DMS 273 (cell line): ENCODE data around the gene FKBP14.

Experiments used
- DNase-seq: peaks from one replicate; lab custom pipeline; 2025; ENCODE audit not compliant: unreplicated experiment; lab: John Stamatoyannopoulos, UW

FKBP14 gene, protein sequence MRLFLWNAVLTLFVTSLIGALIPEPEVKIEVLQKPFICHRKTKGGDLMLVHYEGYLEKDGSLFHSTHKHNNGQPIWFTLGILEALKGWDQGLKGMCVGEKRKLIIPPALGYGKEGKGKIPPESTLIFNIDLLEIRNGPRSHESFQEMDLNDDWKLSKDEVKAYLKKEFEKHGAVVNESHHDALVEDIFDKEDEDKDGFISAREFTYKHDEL

DNA sequence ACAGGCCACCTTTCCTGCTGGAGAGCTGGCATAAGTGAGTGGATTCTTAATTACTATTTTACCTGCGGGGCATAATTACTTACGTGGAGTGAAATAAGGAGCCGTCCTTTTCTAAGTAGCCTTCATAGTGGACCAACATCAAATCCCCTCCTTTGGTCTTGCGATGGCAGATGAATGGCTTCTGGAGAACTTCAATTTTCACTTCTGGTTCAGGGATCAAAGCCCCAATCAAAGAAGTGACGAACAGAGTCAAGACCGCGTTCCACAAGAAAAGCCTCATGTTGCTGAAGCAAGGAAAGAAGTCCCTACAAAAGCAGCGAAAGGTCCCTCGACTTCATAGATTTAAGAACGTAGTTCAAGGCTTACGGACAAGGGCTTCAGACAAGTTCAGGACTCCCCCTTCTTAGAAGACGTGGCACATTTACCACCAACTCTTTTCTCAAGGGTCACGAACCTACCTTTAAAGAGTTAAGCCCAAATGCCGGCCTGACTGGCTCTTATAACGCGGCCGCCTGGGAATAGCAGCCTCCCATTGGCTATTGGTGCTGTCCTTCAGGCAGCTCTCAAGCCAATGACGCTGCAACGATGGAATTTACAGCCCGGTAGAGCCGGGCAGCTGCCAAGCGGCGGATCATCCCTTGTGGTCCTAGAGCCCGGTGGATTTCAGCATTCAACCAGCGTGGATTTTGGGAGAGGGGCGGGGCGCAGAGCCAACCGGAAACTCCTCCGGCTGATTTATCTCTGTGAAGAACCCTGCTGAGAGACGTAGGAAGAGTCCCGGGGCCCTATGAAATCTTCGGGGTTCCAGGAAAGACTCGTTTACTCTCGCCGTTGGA lies at the start of gene FKBP14:
FKBP14 (minus strand) TSS at position 474 of the 836 bp plus-strand sequence; CDS start at position 280, 194 bp downstream.
- DNase-seq = peak; percentile 100

DNA sequence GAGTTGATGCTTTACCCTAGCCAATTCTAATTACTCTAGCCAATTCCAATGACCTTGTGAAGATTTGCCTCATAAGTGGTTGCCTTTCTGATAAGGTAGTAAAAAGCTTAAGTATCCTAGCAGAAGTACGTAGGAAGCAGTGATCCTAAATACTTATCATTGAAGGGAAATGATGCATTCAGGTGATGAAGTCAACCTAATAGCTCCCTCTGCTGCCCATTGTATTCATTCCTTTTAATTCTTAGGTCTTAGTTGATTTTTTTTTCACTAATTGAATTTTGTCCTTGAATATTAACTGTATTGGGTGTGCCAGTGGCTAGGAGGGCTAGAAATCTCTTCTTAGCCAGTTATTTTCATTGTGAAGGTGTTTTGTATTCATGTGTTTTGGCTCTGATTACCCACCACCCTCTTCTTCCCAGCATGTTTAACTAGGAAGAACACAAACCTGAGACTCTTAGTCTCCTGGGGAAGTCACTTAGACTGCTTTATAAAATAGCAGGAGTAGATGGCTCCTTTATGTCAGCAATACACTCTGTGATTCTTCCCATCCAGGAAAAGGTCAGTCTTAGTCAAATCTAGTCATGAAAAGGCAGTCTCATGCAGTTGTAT lies 48.0 kb upstream of the FKBP14 start:
- peak; percentile 81 for DNase-seq

DNA sequence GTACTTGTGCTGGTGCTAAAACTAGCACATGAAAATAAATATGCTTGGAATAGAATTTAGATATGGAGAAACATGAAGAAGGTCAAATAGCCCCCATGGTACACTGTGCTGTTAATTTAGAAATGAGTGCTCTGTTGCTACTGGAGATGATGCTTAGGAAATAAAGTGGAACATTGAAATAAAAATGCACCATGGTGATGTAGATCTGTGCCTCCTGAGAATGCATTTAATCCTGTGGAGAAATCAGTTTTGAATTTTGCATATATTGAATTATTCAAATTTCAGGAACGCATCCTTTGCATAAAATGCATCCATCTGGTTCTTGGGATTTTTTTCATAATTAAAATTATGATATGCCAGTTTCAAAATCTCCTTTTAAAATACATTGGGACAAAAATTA lies 46.2 kb upstream of the FKBP14 start:
- no peak for DNase-seq

DNA sequence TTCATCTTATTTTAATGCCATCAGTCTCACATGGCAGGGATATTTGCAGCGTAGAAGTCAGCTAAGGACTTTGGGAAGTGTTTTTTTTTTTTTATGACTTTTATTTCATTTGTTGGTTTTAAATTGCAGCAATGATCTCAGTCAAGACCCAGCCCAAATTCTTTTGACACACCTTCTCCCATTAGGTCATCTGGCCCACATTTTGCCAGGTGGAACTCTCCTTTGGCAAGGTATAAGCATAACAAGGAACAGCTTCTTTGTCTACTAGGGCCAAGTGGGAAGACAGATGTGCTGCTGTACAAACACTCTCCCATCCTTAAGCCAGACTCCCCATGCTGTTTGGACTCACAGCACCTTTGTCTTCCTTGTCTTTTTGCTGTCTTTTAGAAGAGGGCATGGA lies 43.5 kb upstream of the FKBP14 start:
- no peak for DNase-seq

DNA sequence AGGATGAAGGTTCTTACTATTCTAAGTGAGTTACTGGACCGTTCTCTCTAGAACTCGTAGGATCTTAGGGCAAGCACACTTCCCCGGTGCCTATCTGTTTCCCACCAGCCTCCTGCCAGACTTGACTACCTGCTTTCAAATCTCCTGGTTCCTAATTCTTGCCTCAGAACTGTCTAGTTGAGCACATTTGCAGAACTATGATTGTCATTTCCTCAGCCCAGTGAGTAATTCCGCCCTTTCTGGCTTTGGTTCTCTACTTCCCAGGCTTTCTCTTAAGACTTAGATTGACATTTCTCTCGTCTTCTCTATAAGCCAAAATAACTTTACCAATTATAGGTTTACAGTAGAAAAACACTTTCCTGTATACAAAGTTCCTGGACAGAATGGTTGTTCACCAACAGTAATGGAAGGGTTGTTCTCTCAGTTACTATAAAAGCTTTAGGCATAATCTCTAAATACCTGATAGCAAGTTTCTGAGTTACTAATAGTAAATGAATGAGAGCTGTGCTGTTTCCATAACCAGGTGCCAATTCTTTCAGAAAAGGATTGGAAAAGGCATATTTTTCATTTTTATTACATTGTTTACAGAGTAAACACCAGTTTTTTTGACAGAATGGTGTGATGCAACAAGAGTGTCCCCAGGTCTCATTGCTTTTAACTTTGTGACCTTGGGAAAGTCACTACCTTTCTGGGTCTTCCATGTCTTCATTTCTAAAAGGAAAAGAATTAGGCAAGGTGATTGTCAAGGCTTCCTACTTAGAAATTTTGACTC lies 42.8 kb upstream of the FKBP14 start:
- DNase-seq = no peak

DNA sequence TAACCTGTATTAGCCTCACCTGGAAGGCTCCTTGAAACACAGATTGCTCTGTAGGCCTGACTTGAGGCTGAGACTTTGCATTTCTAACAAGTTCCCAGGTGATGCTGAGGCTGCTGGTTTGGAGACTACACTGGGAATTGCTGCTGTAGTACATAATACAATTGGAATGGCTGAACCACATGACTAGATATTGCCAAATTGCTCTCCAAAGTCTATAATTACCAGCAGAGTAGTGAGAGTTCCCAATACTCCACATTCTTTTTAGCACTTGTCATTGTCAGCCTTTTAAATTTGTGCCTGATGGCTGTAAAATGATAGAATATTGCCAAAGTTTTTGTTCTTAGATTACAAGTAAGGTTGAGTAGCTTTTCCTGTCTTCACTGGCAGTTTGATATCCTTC lies 41.6 kb upstream of the FKBP14 start:
- no peak for DNase-seq

DNA sequence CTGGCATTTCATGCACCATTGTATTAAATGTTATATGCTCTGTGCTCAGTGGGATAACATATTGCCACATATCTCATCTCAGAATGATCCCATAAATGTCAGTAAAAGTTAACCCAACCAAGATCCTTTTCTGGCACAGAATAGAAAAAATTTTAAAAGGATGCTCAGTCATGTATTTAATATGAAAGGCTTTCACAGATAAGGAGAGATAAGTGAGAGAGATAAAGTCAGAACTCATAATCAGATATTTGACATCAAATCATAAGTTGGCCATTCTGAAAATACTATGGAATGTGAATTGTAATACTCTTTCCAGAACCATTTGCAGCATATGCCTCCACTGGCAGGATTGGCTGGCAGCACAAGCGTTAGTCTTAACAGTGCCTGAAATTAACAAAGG lies 40.2 kb upstream of the FKBP14 start:
- DNase-seq = no peak

DNA sequence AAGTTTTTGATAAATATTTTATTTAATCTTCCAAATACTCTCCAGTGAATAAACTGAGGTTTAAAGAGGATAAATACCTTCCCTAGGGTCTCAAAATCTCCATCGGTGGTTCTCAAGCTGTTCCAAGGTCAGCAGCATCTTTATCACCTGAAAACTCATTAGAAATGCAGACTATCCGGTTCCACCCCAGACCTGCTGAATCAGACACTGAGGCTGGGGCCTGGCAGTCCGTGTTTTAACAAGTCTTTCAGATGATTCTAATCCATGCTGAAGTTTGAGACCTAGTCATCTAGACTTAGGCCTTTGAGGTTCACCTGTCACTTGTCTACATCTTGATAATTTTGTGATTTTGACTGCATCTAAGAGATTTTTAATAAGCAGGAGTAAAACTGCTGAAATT lies 39.2 kb upstream of the FKBP14 start:
- DNase-seq = no peak

DNA sequence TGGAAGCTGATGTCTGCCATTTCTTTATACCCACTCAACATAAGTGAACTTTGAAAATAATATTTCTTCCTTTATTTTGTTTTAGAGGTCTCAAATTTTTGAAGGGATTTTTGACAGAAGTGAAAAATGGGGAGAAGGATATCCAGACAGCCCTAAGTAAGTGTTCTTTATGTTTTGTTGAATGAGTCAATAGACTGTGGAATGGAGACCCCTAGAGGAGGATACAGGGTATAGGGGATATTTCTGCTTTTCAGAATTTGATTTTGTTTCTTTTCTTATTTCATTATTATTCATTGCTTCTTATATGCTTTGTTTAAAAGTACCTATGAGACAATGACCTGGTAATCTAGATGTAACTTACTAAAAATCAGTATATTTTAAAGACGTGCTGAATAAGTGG lies 36.1 kb upstream of the FKBP14 start:
- DNase-seq = peak; percentile 76

DNA sequence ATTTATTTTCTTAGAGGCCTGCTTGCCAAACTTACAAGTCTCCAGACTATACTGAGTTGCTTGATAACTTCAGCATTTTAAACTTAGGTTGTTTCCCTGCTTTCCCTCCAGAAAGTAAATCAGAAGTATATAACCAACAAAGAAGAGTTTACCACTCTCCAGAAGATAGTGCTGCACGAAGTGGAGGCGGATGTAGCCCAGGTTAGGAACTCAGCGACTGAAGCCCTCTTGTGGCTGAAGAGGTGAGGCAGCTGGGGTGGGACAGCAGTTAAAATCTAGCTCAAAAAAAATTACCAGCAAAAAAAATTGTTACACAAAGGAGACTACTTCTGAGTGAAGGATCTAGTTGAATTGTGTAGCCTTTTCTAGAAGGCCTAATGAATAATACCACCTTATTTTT lies 35.3 kb upstream of the FKBP14 start:
- peak; percentile 73 for DNase-seq

DNA sequence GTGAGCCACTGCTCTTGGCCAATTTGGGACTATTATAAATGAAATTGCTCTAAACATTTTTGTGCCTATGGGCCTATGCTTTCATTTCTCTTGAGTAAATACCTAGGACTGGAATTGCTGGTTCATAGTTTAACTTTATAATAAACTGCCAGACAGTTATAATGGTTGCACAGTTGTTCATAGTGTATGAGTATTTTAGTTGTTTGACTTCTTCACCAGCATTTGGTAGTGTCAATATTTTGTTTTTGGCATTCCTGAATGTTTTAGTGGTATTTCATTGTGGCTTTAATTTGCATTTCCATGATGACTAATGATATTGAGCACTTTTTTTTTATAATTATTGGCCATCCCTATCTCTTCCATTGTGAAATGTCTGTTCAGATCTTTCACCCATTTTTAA lies 31.2 kb upstream of the FKBP14 start:
- DNase-seq = no peak

DNA sequence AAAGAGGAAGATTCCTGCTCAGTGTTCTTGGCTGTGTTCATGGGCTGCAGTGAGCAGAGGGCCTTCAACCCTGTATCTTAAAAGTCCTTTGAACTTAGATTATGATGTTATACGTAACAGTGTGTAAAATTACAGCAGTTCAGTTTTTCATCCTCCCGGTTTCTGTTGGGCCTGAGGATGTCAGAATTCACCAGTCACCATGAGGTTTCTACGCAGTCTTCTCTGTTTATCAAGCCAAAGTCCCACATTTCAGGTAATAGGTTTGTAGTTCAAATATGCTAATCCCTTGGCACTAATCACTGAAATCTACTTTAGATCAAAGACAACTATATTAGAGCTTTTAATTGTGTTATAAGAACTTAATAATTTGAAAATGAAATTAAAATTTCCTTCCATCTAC lies 26.6 kb upstream of the FKBP14 start:
- no peak for DNase-seq

DNA sequence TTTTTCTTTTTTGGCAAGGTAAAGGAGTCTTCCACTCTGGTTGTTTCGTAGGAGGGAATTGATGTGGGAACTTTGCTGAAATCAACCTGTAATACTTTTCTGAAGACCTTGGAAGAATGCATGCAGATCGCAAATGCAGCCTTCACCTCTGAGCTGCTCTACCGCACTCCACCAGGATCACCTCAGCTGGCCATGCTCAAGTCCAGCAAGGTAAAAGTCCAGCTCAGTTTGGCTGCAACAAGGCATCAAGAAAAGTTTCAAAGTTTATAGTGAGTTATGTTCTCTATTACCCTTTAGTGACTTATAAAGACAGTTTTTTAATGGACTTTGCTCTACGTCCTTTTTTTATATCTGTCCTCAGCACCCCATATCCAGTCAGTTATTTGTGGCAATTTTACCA lies 22.7 kb upstream of the FKBP14 start:
- DNase-seq = no peak

DNA sequence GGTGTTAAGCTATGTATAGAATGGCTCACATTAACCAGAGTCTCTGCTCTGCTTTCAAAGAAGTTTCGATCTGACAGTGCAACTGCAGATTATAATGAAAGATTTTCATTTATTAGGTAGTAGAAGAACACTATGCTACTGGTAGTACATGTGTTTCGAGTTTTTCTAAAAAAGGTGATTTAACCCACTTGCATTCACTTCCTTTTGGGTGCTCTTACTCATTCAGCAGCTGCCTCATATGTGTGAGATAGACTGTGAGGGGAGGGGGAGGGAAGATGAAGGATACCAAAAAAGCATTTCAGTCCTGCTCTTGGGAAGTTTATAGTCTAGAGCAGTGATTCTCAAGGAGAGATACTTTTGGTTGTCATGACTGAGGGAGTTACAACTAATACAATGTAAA lies 22.1 kb upstream of the FKBP14 start:
- no peak for DNase-seq

DNA sequence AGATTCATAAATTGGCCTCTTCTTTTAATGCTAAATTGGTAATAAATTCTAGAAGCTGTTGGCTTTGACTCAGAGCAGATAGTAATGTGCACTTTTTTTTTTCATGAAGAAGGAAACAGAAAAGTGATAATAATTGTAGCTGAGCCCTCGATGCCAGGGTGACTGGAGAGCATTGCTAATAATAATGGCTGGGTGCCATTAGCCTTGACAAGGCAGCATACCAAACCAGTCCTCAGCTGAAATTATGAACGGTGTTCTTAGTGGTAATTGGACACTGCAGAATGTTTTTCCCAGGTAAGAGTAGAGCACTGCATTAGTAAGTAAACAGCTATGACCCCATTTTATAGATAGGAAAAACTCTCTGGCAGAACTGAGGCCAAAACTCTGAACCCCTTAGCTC lies 20.6 kb upstream of the FKBP14 start:
- DNase-seq = no peak

DNA sequence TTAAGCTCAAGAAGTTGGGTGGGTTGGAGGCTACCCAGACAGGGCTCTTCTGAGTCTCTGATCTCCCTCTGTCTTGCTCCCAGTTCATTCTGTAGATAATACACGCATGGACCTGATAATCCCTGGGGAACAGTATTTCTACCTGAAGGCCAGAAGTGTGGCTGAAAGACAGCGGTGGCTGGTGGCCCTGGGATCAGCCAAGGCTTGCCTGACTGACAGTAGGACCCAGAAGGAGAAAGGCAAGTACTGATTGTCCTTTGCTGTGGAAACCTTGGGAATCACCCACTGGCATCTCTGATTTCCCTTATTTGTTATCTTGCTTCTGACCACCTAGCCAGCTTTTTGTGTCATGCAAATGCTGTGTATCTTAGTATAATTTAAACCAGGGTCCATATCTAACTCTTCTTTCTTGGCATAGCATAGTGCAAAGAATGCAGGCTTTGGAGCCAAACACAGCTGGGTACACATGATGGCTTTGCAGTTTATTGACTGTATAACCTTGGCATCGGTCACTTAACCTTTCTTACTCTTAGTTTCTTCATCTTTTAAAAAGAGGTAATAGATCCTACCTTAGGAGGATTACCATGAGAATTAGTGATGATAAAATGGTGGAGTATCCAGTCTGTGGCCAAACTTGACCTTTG lies 19.7 kb upstream of the FKBP14 start:
- DNase-seq = no peak

DNA sequence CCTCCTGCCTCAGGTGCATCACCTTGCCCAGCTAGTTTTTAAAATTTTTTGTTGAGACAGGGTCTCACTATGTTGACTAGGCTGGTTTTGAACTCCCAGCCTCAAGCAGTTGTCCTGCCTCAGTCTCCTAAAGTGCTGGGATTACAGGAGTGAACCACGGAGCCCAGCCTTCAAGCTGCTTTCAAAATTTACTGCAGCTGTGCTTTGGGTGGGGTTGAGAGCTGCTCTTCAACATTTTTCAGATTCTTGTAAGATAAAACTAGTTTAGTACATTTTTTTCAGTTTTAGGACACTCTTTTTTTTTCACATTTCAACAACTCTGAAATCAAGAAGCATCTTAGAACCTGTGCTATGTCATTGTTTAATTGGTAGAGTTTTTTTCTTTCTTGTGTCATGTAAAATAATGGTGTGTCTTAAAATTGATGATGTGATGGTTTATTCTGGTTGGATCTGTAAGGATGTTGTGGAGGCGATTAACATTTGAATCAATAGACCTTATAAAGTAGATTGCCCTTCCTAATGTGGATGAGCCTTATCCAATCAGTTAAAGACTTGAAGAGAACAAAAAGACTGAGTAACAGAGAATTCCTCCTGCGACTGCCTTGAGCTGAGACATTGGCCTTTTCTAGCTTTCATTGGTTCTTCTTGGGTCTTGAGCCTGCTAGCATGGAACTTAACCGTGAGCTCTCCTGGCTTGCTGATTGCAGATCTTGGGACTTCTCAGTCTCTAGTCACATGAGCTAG lies 15.2 kb upstream of the FKBP14 start:
- DNase-seq = no peak

DNA sequence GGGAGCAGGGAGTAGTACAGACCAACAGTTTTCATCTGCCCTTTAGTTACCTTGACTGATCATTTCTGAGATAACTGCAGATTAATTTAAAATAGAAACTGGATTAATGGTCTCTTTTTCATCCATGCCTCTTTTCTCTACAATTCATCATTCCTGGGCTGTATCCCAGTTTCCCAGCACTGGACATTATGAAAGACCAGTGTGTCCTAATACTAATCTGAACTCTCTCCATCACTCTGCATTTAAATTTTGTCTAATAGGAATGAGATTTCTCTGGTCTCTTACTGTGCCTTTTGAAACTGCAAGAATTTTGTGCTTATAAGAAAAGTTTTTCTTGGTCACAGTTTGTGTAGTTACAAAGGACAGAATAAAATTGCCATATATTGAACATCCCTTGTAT lies 14.4 kb upstream of the FKBP14 start:
- DNase-seq = no peak

DNA sequence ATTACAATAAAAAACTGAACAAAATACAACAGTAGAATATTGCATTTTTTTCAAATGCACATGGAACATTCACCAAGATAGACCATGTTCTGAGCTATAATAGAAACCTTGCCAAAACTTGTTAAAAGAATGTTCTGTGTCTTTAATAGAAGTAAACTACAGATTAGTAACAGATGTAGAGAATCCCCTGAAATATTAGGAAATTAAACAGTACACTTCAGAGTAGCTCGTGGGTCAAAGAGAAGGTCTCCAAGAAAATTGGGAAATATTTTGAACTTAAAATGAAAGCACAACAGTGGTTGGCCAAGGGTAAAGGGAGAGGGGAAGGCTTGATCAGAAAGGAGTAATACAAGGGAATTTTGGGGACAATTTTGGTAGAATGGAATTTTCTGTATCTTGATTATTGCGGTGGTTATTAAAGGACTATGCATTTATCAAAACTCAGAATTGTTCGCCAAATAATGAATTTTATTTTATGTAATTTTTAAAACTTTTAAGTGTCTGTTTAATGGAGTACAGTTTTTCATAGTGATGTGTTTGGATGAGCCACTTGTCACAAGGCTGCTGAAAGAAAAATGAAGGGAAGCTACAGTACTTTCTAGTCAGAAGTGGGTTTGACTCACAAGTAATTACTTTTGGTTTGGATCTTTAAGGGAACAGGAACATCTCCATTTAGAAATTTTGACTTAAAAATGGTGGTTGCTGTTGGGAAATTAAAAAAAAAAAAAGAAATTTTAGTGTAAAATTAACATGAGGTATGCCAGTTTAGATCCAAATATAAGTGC lies 11.9 kb upstream of the FKBP14 start:
- DNase-seq = no peak

DNA sequence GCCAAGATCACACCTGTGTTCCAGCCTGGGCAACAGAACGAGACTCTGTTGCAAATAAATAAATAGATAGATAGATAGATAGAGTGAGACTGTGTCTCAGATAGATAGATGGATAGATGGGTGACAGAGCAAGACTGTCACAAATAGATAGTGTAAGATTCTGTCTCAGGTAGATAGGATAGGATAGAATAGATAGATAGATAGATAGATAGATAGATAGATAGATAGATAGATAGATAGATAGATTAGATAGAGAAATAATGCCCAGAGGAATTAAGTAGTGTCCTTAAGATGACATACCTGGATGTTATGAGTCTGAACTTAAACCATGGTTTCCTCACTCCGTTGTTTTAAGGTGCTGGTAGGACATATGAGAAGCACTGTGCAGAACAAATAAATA lies 9.7 kb upstream of the FKBP14 start:
- DNase-seq = no peak
